B cell (primary cell): ENCODE results near the gene STMN3.

ENCODE experiments used
- EZH2 ChIP-seq: IDR thresholded peaks from 2 replicates; pipeline ENCODE4 v1.6.1; 2012; ENCODE audit warnings: borderline replicate concordance, low read depth, mild to moderate bottlenecking, moderate library complexity, low read length; ENCODE audit not compliant: insufficient read depth, poor library complexity, severe bottlenecking
- TF ChIP-seq, protein P1 (sequence below): fragments of 200-600 bp; IDR thresholded peaks from one replicate; pipeline ENCODE4 v1.8.0; 2022; ENCODE audit warnings: antibody characterized with exemption, mild to moderate bottlenecking

DNA sequence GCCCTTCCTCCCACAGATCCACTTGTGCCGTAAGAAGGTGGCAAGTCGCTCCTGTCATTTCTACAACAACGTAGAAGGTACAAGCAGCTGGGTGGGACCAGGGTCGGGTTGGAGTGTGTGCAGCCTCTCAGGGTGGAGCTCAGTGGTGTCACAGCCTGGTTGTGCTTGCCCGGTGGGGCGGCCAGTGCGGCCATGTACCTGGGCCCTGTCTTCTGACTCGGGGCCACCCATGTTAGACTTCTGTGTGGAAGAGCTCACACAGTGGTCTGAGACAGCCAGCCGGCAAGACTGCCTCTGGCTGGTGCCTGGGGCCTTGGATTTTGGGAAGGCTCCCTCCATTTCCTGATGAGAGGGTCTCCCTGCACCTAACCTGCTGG is 9.6 kb upstream of the STMN3 start:
- TF ChIP-seq, protein P1, sequence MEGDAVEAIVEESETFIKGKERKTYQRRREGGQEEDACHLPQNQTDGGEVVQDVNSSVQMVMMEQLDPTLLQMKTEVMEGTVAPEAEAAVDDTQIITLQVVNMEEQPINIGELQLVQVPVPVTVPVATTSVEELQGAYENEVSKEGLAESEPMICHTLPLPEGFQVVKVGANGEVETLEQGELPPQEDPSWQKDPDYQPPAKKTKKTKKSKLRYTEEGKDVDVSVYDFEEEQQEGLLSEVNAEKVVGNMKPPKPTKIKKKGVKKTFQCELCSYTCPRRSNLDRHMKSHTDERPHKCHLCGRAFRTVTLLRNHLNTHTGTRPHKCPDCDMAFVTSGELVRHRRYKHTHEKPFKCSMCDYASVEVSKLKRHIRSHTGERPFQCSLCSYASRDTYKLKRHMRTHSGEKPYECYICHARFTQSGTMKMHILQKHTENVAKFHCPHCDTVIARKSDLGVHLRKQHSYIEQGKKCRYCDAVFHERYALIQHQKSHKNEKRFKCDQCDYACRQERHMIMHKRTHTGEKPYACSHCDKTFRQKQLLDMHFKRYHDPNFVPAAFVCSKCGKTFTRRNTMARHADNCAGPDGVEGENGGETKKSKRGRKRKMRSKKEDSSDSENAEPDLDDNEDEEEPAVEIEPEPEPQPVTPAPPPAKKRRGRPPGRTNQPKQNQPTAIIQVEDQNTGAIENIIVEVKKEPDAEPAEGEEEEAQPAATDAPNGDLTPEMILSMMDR: no peak
- no peak for TF ChIP-seq EZH2
